ENCODE data around the gene TSPAN32. TPM values are rescaled to one million over a fixed set of nuclear protein-coding genes. Genes with fewer than 3 reads are reported as not detected.
A peak's percentile ranks its signal among the peaks of the same experiment; 100 is the strongest.

Gene TSPAN32
- total RNA-seq, 2 experiments from 2014 or later, result 20.5 to 41.4 TPM

GRCh38 chr11:2314136-2314524, 12.3 kb downstream of the TSPAN32 start:
- no peak overlapping the region for H3K27ac Mint-ChIP-seq

GRCh38 chr11:2314525-2315394, 12.9 kb downstream of the TSPAN32 start:
- no peaks in the 10 kb centered on the region for H3K4me1 Mint-ChIP-seq
- no peaks in the 10 kb centered on the region for H3K27me3 Mint-ChIP-seq
- H3K4me3 Mint-ChIP-seq, result no peak overlapping the region
- H3K27ac Mint-ChIP-seq, result no peak overlapping the region
- no peaks in the 10 kb centered on the region for H3K36me3 Mint-ChIP-seq
- no peaks in the 10 kb centered on the region for H3K9me3 Mint-ChIP-seq (ENCODE audit: low read depth)
- DNase-seq (no peak), ATAC-seq (no peak)
- CTCF ChIA-PET, result interaction anchor here (1.2 to 3.2 kb wide), 3 partner anchors 9 to 11 kb away, joined by 5 to 11 read pairs (median 11); no protein-coding TSS in a partner anchor

More at GRCh38 chr11:2314136-2314524, 12.3 kb downstream of the TSPAN32 start:
- Mint-ChIP-seq H3K36me3 (no peaks in the 10 kb centered on the region), H3K9me3 (ENCODE audit: low read depth) (no peaks in the 10 kb centered on the region), H3K4me3 (no peak overlapping the region), H3K27me3 (no peaks in the 10 kb centered on the region), H3K4me1 (no peaks in the 10 kb centered on the region)
- DNase-seq, result no peak
- ATAC-seq, result no peak
- CTCF ChIA-PET, result interaction anchor here (1.2 to 2.5 kb wide), 2 partner anchors 8 to 10 kb away, joined by 5 to 11 read pairs; no protein-coding TSS in a partner anchor

- H3K9me3 Mint-ChIP-seq (ENCODE audit: low read depth), result no peaks in the 10 kb centered on the region
- no peak overlapping the region for H3K4me3 Mint-ChIP-seq
- H3K27me3 Mint-ChIP-seq, result no peaks in the 10 kb centered on the region
- CTCF ChIA-PET, result interaction anchor here (1.0 to 3.2 kb wide), 2 partner anchors 9 to 11 kb away, joined by 4 to 11 read pairs; no protein-coding TSS in a partner anchor
- no peaks in the 10 kb centered on the region for H3K4me1 Mint-ChIP-seq
- no peak for ATAC-seq
- no peak overlapping the region for H3K27ac Mint-ChIP-seq
- DNase-seq, result no peak
- H3K36me3 Mint-ChIP-seq, result no peaks in the 10 kb centered on the region
Observed at GRCh38 chr11:2315395-2316168, 13.8 kb downstream of the TSPAN32 start.

- Mint-ChIP-seq H3K9me3 (ENCODE audit: low read depth) (no peaks in the 10 kb centered on the region), H3K36me3 (no peaks in the 10 kb centered on the region), H3K27ac (no peak overlapping the region), H3K27me3 (peaks cover 4% of the 10 kb centered on the region), H3K4me3 (no peak overlapping the region), H3K4me1 (no peaks in the 10 kb centered on the region)
- no peak for DNase-seq
- CTCF ChIA-PET, result interaction anchor here (1.0 to 3.2 kb wide), 3 partner anchors 10 to 104 kb away, joined by 3 to 11 read pairs (median 4); no protein-coding TSS in a partner anchor
- no peak for ATAC-seq
Observed at GRCh38 chr11:2316169-2316962, 14.6 kb downstream of the TSPAN32 start.

GRCh38 chr11:2316963-2317244, 15.1 kb downstream of the TSPAN32 start:
- Mint-ChIP-seq H3K27me3 (peaks cover 9% of the 10 kb centered on the region), H3K9me3 (ENCODE audit: low read depth) (no peaks in the 10 kb centered on the region), H3K4me3 (no peak overlapping the region), H3K4me1 (no peaks in the 10 kb centered on the region), H3K27ac (no peak overlapping the region), H3K36me3 (no peaks in the 10 kb centered on the region)
- ATAC-seq (no peak), DNase-seq (no peak)
- CTCF ChIA-PET, result interaction anchor here (1.2 to 3.2 kb wide), 2 partner anchors 13 to 103 kb away, joined by 3 to 11 read pairs; no protein-coding TSS in a partner anchor

GRCh38 chr11:2317354-2318050, 15.7 kb downstream of the TSPAN32 start:
- no peak for DNase-seq
- peak; percentile 20 for ATAC-seq
- CTCF ChIA-PET, result interaction anchor here (0.6 to 3.2 kb wide), 3 partner anchors 13 to 103 kb away, joined by 3 to 11 read pairs (median 3); no protein-coding TSS in a partner anchor
- no peak overlapping the region for H3K4me3 Mint-ChIP-seq
- no peaks in the 10 kb centered on the region for H3K36me3 Mint-ChIP-seq
- no peaks in the 10 kb centered on the region for H3K9me3 Mint-ChIP-seq (ENCODE audit: low read depth)
- no peak overlapping the region for H3K27ac Mint-ChIP-seq
- H3K27me3 Mint-ChIP-seq, result peaks cover 12% of the 10 kb centered on the region
- no peaks in the 10 kb centered on the region for H3K4me1 Mint-ChIP-seq

GRCh38 chr11:2318123-2318522, 16.3 kb downstream of the TSPAN32 start:
- CTCF ChIA-PET, result interaction anchor here (0.6 to 3.2 kb wide), 2 partner anchors 14 to 103 kb away, joined by 3 to 11 read pairs; no protein-coding TSS in a partner anchor
- Mint-ChIP-seq H3K9me3 (ENCODE audit: low read depth) (no peaks in the 10 kb centered on the region), H3K27me3 (peaks cover 17% of the 10 kb centered on the region), H3K4me3 (no peak overlapping the region), H3K27ac (no peak overlapping the region), H3K36me3 (no peaks in the 10 kb centered on the region), H3K4me1 (no peaks in the 10 kb centered on the region)
- ATAC-seq (no peak), DNase-seq (no peak)

- no peak overlapping the region for H3K27ac Mint-ChIP-seq
- H3K4me1 Mint-ChIP-seq, result no peaks in the 10 kb centered on the region
- H3K9me3 Mint-ChIP-seq (ENCODE audit: low read depth), result no peaks in the 10 kb centered on the region
- H3K27me3 Mint-ChIP-seq, result peaks cover 22% of the 10 kb centered on the region
- no peaks in the 10 kb centered on the region for H3K36me3 Mint-ChIP-seq
- CTCF ChIA-PET, result no interaction called here
- no peak overlapping the region for H3K4me3 Mint-ChIP-seq
- DNase-seq (no peak), ATAC-seq (no peak)
Observed at GRCh38 chr11:2318707-2319106, 16.9 kb downstream of the TSPAN32 start.

GRCh38 chr11:2319791-2320472, 18.1 kb downstream of the TSPAN32 start:
- H3K27me3 Mint-ChIP-seq, result peaks cover 25% of the 10 kb centered on the region
- H3K4me1 Mint-ChIP-seq, result no peaks in the 10 kb centered on the region
- H3K4me3 Mint-ChIP-seq, result no peak overlapping the region
- no peak for ATAC-seq
- CTCF ChIA-PET, result interaction anchor here (1.4 to 1.7 kb wide), 2 partner anchors 11 to 100 kb away, joined by 4 to 5 read pairs; no protein-coding TSS in a partner anchor
- no peaks in the 10 kb centered on the region for H3K9me3 Mint-ChIP-seq (ENCODE audit: low read depth)
- no peaks in the 10 kb centered on the region for H3K36me3 Mint-ChIP-seq
- no peak for DNase-seq
- H3K27ac Mint-ChIP-seq, result no peak overlapping the region

- Mint-ChIP-seq H3K4me3 (no peak overlapping the region), H3K27me3 (peaks cover 25% of the 10 kb centered on the region), H3K4me1 (no peaks in the 10 kb centered on the region), H3K27ac (no peak overlapping the region), H3K36me3 (no peaks in the 10 kb centered on the region), H3K9me3 (ENCODE audit: low read depth) (no peaks in the 10 kb centered on the region)
- DNase-seq (no peak), ATAC-seq (no peak)
- CTCF ChIA-PET, result interaction anchor here (1.2 to 1.7 kb wide), 3 partner anchors 11 to 100 kb away, joined by 3 to 5 read pairs (median 4); no protein-coding TSS in a partner anchor
Observed at GRCh38 chr11:2320568-2321310, 18.9 kb downstream of the TSPAN32 start.

GRCh38 chr11:2321311-2321683, 19.5 kb downstream of the TSPAN32 start:
- ATAC-seq (no peak), DNase-seq (no peak)
- H3K36me3 Mint-ChIP-seq, result no peaks in the 10 kb centered on the region
- no peak overlapping the region for H3K4me3 Mint-ChIP-seq
- CTCF ChIA-PET, result interaction anchor here (1.2 to 1.3 kb wide), 2 partner anchors 16 to 98 kb away, joined by 3 to 4 read pairs; no protein-coding TSS in a partner anchor
- no peaks in the 10 kb centered on the region for H3K9me3 Mint-ChIP-seq (ENCODE audit: low read depth)
- no peaks in the 10 kb centered on the region for H3K4me1 Mint-ChIP-seq
- H3K27me3 Mint-ChIP-seq, result peaks cover 25% of the 10 kb centered on the region
- H3K27ac Mint-ChIP-seq, result no peak overlapping the region

Measured in activated CD8-positive, alpha-beta memory T cell treated with anti-CD3 and anti-CD28 coated beads, Interleukin-2, amount 10 ng/mL, durations not matched to agents 7 days and 5 days (primary cell).